OCI-LY3 (cell line): ENCODE data around the gene RHBDF2.

Experiments used
- H2AFZ ChIP-seq: fragments of 200-600, 300-600 bp; shearing (Covaris generic); 2 replicates; pipeline ENCODE4 v1.6.0; 2014; ENCODE audit warnings: antibody characterized with exemption, low read depth, low read length
- H3K27ac ChIP-seq: fragments of 200-600, 300-600 bp; sonication (generic); 2 replicates; pipeline ENCODE4 v1.5.1; 2014; ENCODE audit warnings: mild to moderate bottlenecking, low read length, moderate library complexity, mixed read lengths
- H3K27me3 ChIP-seq: fragments of 200-600, 300-600 bp; sonication (generic); 2 replicates; pipeline ENCODE4 v1.6.1; 2014; ENCODE audit warnings: low read depth, low read length, mixed read lengths
- H3K36me3 ChIP-seq: fragments of 200-600, 300-600 bp; sonication (generic); replicated peaks from 2 replicates; pipeline ENCODE3; 2014; ENCODE audit warnings: low read depth, low read length, mixed read lengths
- H3K4me1 ChIP-seq: fragments of 300-600, 200-600 bp; sonication (generic); 2 replicates; pipeline ENCODE4 v1.6.1; 2014; ENCODE audit warnings: low read length, mixed read lengths
- H3K4me2 ChIP-seq: fragments of 200-600, 300-600 bp; sonication (generic); 2 replicates; pipeline ENCODE4 v1.6.1; 2014; ENCODE audit warnings: low read length, mixed read lengths
- H3K4me3 ChIP-seq: fragments of 300-600, 200-600 bp; sonication (generic); 2 replicates; pipeline ENCODE4 v1.5.1; 2014; ENCODE audit warnings: antibody characterized with exemption, mild to moderate bottlenecking, low read length, moderate library complexity
- H3K79me2 ChIP-seq: fragments of 300-600, 200-600 bp; shearing (Covaris generic); 2 replicates; pipeline ENCODE4 v1.6.1; 2014; ENCODE audit warnings: mild to moderate bottlenecking, low read length, mixed read lengths
- H3K9ac ChIP-seq: fragments of 300-600, 200-600 bp; shearing (Covaris generic); 2 replicates; pipeline ENCODE4 v1.6.0; 2014; ENCODE audit warnings: mild to moderate bottlenecking, low read length, moderate library complexity
- H3K9me3 ChIP-seq: fragments of 200-600, 300-600 bp; shearing (Covaris generic); 2 replicates; pipeline ENCODE4 v1.6.1; 2014; ENCODE audit warnings: low read length, mixed read lengths; ENCODE audit not compliant: insufficient read depth
- H4K20me1 ChIP-seq: fragments of 200-600, 300-600 bp; sonication (generic); 2 replicates; pipeline ENCODE4 v1.6.1; 2016; ENCODE audit warnings: low read length, mixed read lengths; ENCODE audit not compliant: insufficient read depth
- CTCF ChIP-seq: fragments of 200-600, 300-600 bp; sonication (generic); IDR thresholded peaks from 2 replicates; pipeline ENCODE4 v1.5.1; 2014; ENCODE audit warnings: antibody characterized with exemption, low read length, low read depth
- EZH2phosphoT487 ChIP-seq: fragments of 200-600 bp; shearing (Covaris generic); IDR thresholded peaks from 2 replicates; pipeline ENCODE4 v1.6.1; 2018; ENCODE audit warnings: antibody characterized with exemption, mixed run types, low read depth

Gene RHBDF2

GRCh38 chr17:76538941-76539570 lies 37.8 kb upstream of the RHBDF2 start:
- Histone ChIP-seq H3K27me3 (no peaks in the 10 kb centered on the region), H3K9me3 (no peaks in the 10 kb centered on the region), H4K20me1 (no peaks in the 10 kb centered on the region), H3K4me1 (no peaks in the 10 kb centered on the region), H3K27ac (no peak overlapping the region), H2AFZ (no peak overlapping the region), H3K36me3 (no peaks in the 10 kb centered on the region), H3K9ac (no peak overlapping the region), H3K79me2 (no peaks in the 10 kb centered on the region), H3K4me3 (no peak overlapping the region), H3K4me2 (no peak overlapping the region)
- TF ChIP-seq EZH2phosphoT487: no peak
- TF ChIP-seq CTCF: no peak

- no peak overlapping the region for H3K4me2 ChIP-seq
- no peaks in the 10 kb centered on the region for H3K9me3 ChIP-seq
- H3K4me3 ChIP-seq: no peak overlapping the region
- H3K4me1 ChIP-seq: no peaks in the 10 kb centered on the region
- no peak overlapping the region for H2AFZ ChIP-seq
- H3K36me3 ChIP-seq: no peaks in the 10 kb centered on the region
- no peaks in the 10 kb centered on the region for H3K79me2 ChIP-seq
- no peak overlapping the region for H3K27ac ChIP-seq
- TF ChIP-seq CTCF: no peak
- no peak for TF ChIP-seq EZH2phosphoT487
- no peaks in the 10 kb centered on the region for H3K27me3 ChIP-seq
- H4K20me1 ChIP-seq: no peaks in the 10 kb centered on the region
- H3K9ac ChIP-seq: no peak overlapping the region
Observed at GRCh38 chr17:76538281-76538931, 37.2 kb upstream of the RHBDF2 start.

- Histone ChIP-seq H4K20me1 (no peaks in the 10 kb centered on the region), H3K4me1 (no peaks in the 10 kb centered on the region), H3K9ac (no peak within 1 kb of the TSS), H3K9me3 (no peaks in the 10 kb centered on the region), H3K4me2 (no peak within 1 kb of the TSS), H3K27ac (no peak within 1 kb of the TSS), H2AFZ (no peak within 1 kb of the TSS), H3K4me3 (no peak within 1 kb of the TSS), H3K79me2 (no peaks in the 10 kb centered on the region), H3K27me3 (no peaks in the 10 kb centered on the region), H3K36me3 (no peaks in the 10 kb centered on the region)
- TF ChIP-seq EZH2phosphoT487: no peak
- TF ChIP-seq CTCF: no peak
Observed at GRCh38 chr17:76537578-76538280, 36.5 kb upstream of the RHBDF2 start, which contains the start of gene CYGB. TSS of gene CYGB (minus strand) at chr17:76537709. CDS start at chr17:76537542, 167 bp downstream.

- H3K4me2 ChIP-seq: no peak overlapping the region
- no peak overlapping the region for H3K4me3 ChIP-seq
- no peaks in the 10 kb centered on the region for H3K4me1 ChIP-seq
- no peak overlapping the region for H3K9ac ChIP-seq
- H2AFZ ChIP-seq: no peak overlapping the region
- no peaks in the 10 kb centered on the region for H4K20me1 ChIP-seq
- no peak overlapping the region for H3K27ac ChIP-seq
- no peaks in the 10 kb centered on the region for H3K79me2 ChIP-seq
- H3K27me3 ChIP-seq: no peaks in the 10 kb centered on the region
- H3K36me3 ChIP-seq: no peaks in the 10 kb centered on the region
- TF ChIP-seq CTCF: no peak
- no peak for TF ChIP-seq EZH2phosphoT487
- no peaks in the 10 kb centered on the region for H3K9me3 ChIP-seq
Observed at GRCh38 chr17:76537288-76537577, 36.0 kb upstream of the RHBDF2 start.
